GM19025 (cell line): ENCODE measurements around the gene CNTNAP5.

Source experiments
- ATAC-seq: cut with Tn5 transposase; IDR thresholded peaks from one replicate; pipeline ENCODE4 v1.9.1; 2021; ENCODE audit warnings: mild to moderate bottlenecking, low read depth, moderate library complexity; ENCODE audit not compliant: unreplicated experiment

CNTNAP5 gene

DNA sequence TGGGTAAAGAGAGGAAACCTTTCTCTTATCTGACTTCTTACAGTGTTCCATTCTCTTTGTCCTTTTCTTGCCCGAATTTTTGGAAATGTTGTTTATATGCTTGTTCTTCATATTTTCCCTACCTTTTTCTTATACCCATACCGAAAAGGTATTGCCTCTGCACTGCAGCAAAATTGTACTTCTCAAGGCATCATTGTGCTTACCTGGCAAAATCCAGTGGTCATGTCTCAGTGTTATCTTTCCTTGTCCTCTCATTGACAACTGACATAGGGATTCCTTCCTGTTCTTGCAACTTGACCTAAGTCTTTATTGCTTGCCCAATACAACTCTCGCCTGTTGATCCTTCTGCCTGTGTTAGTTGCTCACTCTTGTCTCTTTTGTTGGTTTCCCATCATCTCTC is 842.2 kb downstream of the CNTNAP5 start:
- no peak for ATAC-seq

DNA sequence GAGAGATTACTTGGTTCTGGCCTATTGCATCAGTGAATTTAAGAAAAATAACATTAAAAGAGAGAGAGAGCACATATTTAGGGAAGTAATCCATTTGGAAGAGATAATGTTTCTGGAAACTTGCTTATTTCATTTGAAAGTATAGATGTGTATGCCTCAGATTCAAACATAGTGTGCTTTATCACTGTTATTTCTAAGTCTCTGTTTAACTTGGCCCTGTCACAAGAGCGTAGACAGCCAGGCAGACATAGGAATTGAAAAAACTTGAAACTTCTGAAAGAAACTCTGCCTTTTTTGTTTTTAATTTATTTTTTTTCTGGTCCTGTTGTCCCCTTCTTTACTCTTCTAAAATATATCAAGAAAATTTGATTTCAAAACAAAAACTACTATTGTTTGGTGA is 849.1 kb downstream of the CNTNAP5 start:
- no peak for ATAC-seq

- no peak for ATAC-seq
Observed at GRCh38 chr2:124874676-124875075, 849.6 kb downstream of the CNTNAP5 start.

GRCh38 chr2:124875627-124876244 is 850.6 kb downstream of the CNTNAP5 start:
- ATAC-seq = no peak

DNA sequence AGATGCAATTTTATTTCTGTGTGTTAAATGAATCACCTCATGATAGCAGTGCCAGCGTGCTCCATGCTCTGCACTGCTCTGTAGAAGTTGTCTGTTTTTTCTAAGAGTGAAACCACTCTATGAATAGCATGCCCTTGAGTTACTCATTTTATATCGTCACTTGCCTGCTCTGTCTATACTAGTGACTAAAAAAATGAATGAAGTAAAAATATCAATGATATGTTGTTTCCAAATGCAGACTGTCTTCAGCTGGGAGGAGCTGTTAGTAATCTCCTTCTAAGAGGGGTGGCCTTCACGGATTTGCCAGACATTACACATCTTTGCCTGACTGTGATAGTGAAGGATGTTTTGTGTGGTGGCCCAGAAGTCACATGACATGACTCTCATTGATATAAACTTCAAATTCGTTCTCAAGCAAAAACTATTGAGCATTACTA is 852.1 kb downstream of the CNTNAP5 start:
- ATAC-seq = no peak

- no peak for ATAC-seq
Observed at GRCh38 chr2:124879640-124880039, 854.6 kb downstream of the CNTNAP5 start.

DNA sequence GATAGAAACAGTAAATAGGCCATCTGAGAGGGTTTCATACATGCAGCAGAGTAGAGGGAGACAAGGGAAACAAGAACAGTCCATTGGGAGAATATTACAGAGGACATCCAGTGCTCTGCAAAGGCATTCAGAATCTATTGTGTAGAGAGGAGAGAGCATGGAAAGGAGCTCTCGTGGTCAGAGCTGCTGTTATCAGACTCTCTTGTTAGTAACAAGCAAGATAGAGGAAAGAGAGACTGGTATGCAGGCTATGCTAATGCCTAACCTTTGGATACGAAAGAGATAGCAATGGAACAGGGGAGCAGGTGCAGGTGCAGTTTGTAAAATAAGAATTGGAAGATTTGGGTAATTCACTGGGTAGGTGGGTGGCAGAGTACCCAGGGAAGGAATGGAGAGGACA is 855.9 kb downstream of the CNTNAP5 start:
- no peak for ATAC-seq

DNA sequence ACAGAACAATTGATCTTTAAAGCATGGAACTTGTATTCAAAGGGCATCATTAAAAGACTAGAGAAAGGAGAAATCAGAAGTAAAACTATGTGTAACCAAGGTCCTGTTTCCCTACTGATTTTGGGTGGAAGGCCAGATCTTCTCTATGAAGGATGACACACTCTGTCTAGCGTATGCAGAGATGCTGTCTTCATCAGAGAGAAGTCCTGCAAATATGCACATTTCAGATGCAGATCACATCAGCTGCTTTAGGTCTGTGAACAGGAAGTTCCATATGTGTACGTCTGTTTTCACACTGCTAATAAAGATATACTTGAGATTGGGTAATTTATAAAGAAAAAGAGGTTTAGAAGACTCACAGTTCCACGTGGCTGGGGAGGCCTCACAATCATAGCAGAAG is 857.3 kb downstream of the CNTNAP5 start:
- no peak for ATAC-seq

GRCh38 chr2:124883595-124883994 is 858.5 kb downstream of the CNTNAP5 start:
- ATAC-seq = no peak

GRCh38 chr2:124884315-124884714 is 859.2 kb downstream of the CNTNAP5 start:
- no peak for ATAC-seq

DNA sequence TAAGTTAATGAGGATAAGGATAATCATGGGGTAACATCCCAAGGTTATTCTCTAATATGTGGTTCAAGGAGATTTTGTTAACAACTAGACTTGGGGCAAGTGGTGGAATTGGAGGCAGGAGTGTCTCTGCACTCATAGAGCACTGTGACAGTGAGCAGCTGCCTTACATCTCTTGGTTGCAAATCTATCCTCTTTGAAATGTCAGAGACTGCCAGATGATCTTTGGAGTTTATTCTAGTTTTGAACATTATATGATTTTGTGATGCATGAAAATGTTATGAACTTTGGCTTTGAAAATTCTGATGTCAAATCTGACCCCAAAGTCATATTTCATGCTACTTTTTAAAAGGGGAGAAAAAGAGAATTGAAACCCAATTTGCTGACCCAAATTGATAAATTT is 861.1 kb downstream of the CNTNAP5 start:
- no peak for ATAC-seq

DNA sequence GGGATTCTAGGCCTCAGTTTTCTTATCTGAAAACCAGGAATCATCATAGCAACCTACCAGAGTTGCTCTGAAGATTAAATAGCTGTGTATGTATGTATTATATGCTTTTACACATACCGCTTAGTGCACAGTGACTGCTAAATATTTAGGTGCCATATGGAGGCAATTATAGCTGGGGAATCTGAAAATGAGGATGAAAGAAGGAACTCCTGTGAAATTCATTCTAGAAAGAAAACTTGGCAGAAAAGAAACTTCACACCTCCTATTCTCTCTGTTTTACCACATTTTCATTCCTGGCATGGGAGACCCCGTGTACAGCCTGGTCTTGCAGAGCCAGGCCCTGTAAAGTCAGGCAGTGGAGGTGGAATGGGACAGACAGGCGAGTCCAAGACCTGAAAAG is 862.4 kb downstream of the CNTNAP5 start:
- ATAC-seq = no peak

GRCh38 chr2:124888431-124888830 is 863.3 kb downstream of the CNTNAP5 start:
- no peak for ATAC-seq

DNA sequence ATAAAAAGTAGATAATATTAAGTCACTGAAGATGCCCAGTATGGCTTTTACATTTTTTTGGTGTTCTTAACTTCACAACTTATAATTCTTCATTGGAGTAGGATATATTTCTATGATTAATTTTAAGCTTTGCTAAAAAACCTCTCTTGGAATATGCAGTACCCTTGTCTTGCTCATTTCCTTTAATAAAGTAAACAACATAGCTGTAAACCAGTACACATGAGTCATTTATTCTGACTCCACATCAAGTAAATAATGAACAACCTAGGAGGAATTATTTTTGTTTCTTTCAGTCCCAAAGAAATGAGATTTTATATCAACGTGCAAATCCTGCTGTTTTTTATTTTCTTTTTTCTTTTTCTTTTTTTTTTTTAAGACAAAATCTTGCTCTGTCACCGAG is 869.1 kb downstream of the CNTNAP5 start:
- no peak for ATAC-seq

- no peak for ATAC-seq
Observed at GRCh38 chr2:124898827-124899226, 873.7 kb downstream of the CNTNAP5 start.

DNA sequence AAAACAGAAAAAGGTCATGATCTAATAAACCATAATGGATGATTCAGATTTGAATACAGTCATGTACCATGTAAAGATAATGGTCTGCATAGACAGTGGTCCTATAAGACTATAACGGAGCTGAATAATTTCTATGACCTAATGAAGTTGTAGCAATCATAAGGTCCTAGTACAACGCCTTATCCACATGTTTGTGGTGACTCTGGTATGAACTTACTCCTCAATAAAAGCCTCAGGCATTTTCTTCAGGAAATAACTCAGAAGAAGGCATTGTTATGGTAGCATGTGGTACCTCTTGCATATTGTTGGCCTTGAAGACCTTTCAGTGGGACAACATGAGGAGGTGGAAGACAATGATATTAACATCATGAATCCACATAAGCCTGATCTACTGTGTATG is 883.3 kb downstream of the CNTNAP5 start:
- ATAC-seq = no peak

DNA sequence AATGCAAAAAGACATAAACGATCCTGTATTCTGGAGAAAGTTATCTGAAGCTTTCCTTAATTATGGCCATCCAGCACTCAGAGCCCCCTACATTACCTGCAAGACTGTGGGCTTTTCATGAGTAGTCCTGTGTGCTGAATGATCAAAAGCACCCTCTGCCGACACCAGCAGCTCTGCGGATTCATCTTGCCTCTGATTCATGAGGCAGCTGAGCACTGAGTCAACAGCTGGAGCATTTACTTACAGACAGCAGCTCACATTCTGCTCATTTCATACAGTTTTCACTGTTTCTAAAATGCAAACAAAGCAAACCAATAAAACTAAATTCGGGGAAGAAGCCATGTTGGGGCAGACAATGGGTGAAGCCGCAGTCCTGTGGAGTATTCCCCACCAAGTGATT is 886.5 kb downstream of the CNTNAP5 start:
- ATAC-seq = no peak

DNA sequence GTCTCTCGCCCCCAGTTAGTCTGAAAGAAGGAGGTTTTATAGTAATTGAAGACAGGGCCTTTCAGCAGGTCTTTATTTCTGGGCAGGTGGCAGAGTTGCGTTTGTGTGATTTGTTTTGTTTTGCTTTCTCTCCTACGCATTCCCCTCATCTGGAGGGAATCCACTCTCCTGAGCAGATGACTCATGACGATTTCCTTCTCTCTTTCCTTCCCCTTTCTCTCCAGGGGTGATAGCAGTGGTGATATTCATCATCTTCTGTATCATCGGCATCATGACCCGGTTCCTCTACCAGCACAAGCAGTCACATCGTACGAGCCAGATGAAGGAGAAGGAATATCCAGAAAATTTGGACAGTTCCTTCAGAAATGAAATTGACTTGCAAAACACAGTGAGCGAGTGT is 888.8 kb downstream of the CNTNAP5 start:
- no peak for ATAC-seq

DNA sequence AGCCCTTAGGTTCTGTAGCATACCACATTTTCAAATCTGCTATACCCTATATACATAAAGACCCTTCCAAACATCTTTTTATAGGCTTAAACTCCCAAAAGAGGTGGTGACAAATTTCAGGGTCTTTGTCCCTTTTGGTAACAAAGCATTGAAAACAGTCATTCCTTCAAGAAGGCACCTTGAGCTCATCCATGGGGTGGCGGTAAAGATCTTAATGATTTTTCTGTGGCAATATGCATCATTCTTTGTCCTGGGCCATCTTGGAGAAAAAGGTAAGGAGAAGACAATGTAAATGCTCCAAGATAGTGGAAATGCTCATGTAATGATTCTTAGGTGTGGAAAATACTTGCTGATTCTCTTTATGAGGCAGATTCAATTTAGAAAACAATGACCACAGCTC is 890.5 kb downstream of the CNTNAP5 start:
- no peak for ATAC-seq

GRCh38 chr2:124919296-124919695 is 894.2 kb downstream of the CNTNAP5 start:
- ATAC-seq = no peak

DNA sequence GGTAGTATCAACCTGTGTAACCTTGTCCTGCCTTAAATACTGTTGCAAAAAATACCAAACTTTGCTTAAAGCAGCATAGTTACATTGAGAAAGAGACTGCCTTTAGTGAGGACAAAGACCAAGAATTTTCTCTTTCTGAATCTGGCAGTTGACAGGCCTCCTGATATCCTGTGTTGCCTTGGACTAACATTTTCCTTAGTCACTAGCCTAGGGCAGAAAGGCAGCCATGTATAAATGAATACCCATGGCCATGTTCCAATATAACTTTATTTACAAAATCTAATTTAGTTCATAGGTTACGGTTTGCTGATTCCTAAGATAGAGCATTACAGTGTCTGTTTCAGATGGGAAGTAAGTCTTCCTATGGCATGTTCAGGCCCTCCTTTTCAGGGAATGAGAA is 895.4 kb downstream of the CNTNAP5 start:
- no peak for ATAC-seq

DNA sequence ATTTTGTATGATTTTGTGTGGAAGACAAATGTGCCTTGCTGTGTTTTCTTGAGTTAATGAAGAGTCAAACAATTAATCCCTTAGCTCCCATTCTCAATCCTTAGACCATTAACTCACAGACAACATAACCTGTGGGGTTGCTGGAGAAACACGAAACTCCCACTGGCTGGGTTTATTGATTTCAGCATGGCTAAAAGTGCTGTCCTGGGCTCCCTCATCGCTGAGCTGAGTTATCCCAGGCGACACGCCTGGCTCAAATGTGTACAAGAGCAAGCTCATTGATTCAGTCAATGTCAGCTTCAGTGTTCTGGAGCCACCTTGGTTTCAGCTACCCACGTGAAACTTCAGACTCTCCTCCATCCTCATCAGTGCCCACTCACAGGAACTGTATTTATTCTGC is 896.1 kb downstream of the CNTNAP5 start:
- ATAC-seq = no peak

DNA sequence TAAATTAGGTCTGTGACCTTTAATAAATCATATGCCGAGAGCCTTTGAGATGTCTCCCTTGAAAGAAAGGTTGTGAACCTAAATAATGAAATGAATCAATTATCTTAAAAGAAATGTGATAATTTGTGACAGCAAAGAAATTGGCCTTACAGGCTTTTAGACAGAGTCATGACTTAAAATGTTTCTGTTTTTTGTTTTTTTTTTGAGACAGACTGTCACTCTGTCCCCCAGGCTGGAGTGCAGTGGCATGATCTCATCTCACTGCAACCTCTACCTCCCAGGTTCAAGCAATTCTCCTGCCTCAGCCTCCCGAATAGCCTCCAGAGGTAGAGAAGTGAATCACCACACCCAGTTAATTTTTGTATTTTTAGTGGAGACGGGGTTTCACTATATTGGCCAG is 898.0 kb downstream of the CNTNAP5 start:
- ATAC-seq = no peak
